Suprapubic skin (tissue), 4 donors: ENCODE data around the gene TNS3. TPM values are rescaled to one million over a fixed set of nuclear protein-coding genes. Genes with fewer than 3 reads are reported as not detected.

Source experiments
- DNase-seq, 2 donors: peaks; one replicate each; pipeline ENCODE4 v3.0.0-alpha.2; 2019; ENCODE audit warnings: low spot score in 2 of 2
- H3K27ac ChIP-seq: fragments of 200-600 bp; sonication (generic); one replicate; pipeline ENCODE4 v1.5.1; 2019
- H3K27me3 ChIP-seq: fragments of 200-600 bp; sonication (generic); one replicate; pipeline ENCODE4 v1.5.1; 2019
- H3K36me3 ChIP-seq: fragments of 200-600 bp; sonication (generic); one replicate; pipeline ENCODE4 v1.5.1; 2019
- H3K4me1 ChIP-seq: fragments of 200-600 bp; sonication (generic); one replicate; pipeline ENCODE4 v1.5.1; 2019
- H3K4me3 ChIP-seq: fragments of 200-600 bp; sonication (generic); one replicate; pipeline ENCODE4 v1.5.1; 2019; ENCODE audit warnings: mild to moderate bottlenecking
- H3K9me3 ChIP-seq: fragments of 200-600 bp; sonication (generic); one replicate; pipeline ENCODE4 v1.5.1; 2019
- CTCF ChIP-seq, 2 donors: fragments of 200-600 bp in 1 of 2; fragments of 450-650 bp in 1 of 2; sonication (generic) in 1 of 2; IDR thresholded peaks; one replicate each; pipeline ENCODE4 v1.5.1; 2016 to 2019; ENCODE audit warnings: antibody characterized with exemption in 2 of 2, mild to moderate bottlenecking in 1 of 2, moderate library complexity in 1 of 2
- EP300 ChIP-seq: sonication (generic); formaldehyde crosslinking; IDR thresholded peaks from one replicate; pipeline ENCODE4 v1.6.1; 2017; ENCODE audit warnings: antibody characterized with exemption
- POLR2A ChIP-seq, 2 donors: fragments of 450-650 bp; IDR thresholded peaks; one replicate each; pipeline ENCODE4 v1.6.1; 2017; ENCODE audit warnings: antibody characterized with exemption in 2 of 2, mild to moderate bottlenecking in 2 of 2, moderate library complexity in 2 of 2
- POLR2AphosphoS5 ChIP-seq, 3 donors: sonication (generic); formaldehyde crosslinking; IDR thresholded peaks; one replicate each; pipeline ENCODE4 v1.6.1; 2017; ENCODE audit warnings: antibody characterized with exemption in 3 of 3
- WGBS: methylation state at CpG from one replicate; pipeline ENCODE4 v1.1.5; 2018; 5-methylcytosine and 5-hydroxymethylcytosine counted together
- total RNA-seq, 4 donors: library from RNA; depleted of rRNA; stranded (reverse); fragments of >200 nt; gene quantifications; one replicate each; pipeline ENCODE4 v1.1.0, GENCODE V29; 2016

TNS3 gene
- total RNA-seq, 4 donors from 2014 or later = 14.3 to 53.0 (median 31.9) TPM

DNA sequence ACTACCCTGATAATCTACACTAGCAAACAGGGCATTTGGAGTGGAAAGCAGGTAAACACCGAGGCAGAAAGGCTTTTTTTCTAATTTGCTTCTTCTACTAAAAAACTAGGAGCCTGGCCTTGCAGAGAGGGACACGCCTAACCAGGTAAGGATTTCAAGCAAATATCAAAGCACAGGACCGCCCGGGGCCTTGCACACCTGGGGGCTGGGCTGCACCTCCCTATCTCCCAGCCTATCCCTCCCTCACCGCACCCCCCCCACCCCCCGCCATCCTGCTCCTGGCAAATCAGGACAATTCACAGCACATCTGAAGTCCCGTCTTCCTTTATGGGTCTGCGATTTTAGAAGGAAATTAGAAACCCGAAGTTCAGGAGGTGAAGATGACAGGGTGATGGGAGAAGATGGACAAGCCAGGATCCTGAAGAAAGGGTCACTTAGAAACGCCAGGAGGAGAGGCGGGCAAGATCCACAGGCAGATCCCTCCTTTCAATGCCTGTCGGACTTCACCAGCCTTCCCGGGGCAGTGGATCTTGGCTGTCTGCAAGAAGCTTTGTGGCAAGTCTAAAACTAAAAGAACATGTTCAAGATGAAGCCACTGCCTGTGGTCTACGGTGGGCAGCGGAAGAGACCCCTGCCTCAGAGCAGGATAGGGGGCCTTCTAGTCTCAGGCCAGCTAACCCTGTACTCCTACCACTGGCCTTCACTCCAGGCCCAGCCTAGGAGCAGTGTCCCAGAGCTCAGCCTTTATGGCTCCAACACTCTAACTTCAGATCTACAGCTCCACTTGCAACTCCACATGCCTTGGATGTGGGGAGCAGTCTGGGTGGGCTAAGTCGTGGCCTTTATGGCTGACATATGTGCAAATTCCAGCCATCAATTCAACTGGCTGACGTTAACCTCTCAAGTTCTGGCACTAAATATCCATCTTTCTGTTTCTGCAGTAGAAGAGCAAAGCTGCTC is 43.9 kb downstream of the TNS3 start:
- Histone ChIP-seq H3K9me3 (no peaks in the 10 kb centered on the region), H3K4me3 (peak overlapping the region; percentile 60), H3K27ac (no peak overlapping the region), H3K27me3 (peaks cover 10% of the 10 kb centered on the region), H3K36me3 (no peaks in the 10 kb centered on the region), H3K4me1 (peaks cover 39% of the 10 kb centered on the region)
- no peak for TF ChIP-seq POLR2AphosphoS5 (IDR thresholded peaks at IDR 0.05)
- WGBS = 49% methylated on average over 17 of the region's 17 CpGs
- no peak for DNase-seq

DNA sequence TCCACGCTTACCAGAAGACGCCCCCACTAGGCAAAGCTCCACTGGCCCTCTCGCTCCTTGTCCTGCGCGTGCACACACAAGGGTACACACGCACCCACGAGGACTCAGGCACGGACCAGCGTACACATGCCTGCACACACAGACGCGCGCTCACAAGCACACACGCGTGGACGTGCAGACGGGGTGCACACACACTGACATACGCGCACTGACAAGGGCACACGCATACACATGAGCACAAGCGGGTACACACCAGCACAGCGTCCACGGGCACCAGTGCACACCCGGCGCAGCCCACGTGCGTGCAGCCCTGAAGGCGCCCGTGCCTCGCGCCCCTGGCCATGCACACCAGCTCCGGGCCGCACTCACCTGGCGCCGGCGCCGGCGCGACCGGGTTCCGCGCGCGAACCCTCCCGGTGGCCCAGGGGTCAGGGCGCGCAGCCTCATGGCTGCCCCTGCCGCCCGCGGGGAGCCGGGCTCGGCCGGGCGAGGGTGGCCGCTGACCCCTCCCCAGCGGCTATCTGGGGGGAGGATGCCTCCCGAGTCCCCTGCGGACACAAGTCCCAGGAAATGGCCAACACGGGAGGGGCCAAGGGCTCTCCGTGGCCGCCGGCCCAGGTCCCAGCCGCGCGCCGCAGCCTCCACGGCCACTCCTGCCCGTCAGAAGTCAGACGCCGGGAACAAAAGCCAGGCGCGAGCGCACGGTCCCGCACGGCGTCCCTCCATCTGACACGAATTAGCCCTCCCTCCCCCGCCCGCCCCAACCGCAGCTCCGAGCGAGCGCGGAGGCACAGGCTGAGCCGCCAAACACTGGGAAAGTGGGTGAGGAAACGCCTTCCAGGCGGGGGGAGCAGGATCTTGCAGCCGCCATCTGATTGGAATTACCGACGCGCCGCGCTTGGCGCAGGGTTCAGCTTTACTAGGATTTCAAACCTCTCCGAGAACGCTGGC is 45.0 kb downstream of the TNS3 start:
- Histone ChIP-seq H3K9me3 (no peaks in the 10 kb centered on the region), H3K36me3 (no peaks in the 10 kb centered on the region), H3K27ac (peak overlapping the region; percentile 66), H3K4me3 (peak overlapping the region; percentile 60), H3K27me3 (peaks cover 10% of the 10 kb centered on the region), H3K4me1 (peaks cover 39% of the 10 kb centered on the region)
- DNase-seq = peak; percentile 85 to 88
- WGBS = 3% methylated on average over 8 of the region's 96 CpGs
- TF ChIP-seq POLR2A (IDR thresholded peaks at IDR 0.05) (no peak), POLR2AphosphoS5 (IDR thresholded peaks at IDR 0.05) (peak in 1 of 3 donors; percentile 72)

DNA sequence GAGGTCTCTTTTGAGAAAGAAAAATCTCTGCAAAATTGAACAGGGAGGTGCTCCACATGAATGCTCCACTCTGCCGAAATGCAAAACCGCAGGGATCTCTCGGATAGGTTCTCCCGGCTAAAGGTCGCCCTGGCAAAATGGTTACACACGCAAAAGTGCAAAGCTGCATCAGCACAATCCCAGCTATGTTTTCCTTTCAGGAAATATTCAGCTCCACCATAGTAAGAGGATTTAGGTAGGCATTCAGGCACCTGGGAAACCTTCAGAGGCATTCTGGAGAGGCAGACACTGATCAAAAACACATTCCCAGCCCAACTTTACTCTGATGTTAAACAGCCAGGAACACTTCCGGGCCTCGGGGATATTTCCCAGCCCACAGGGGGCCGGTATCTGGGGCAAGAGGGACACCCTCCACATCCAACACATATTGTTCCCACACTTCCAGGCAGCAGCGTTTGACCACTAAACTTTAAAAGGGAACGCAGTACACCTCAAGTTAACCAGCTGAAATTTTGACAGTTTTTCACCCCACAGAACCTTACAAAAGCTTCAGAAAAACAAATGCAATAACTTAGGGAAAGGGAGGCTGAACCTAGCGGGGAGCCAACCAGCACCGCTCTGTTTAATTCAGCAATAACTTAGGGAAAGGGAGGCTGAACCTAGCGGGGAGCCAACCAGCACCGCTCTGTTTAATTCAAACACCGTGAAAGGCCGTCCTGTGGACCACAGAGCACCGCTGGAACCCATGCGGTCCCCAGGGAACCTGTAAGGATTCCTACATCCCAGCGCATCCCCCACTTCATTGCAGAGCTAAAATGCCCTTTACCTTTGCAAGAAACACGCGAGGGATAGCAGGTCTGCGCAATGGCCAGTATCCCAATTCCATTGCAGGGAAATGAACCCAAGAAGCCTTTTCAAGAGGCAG is 45.9 kb downstream of the TNS3 start:
- no peak overlapping the region for H3K27ac ChIP-seq

GRCh38 chr7:47535035-47535703 is 46.7 kb downstream of the TNS3 start:
- Histone ChIP-seq H3K4me3 (no peak overlapping the region), H3K4me1 (peaks cover 39% of the 10 kb centered on the region), H3K9me3 (no peaks in the 10 kb centered on the region), H3K36me3 (no peaks in the 10 kb centered on the region), H3K27ac (no peak overlapping the region), H3K27me3 (peaks cover 8% of the 10 kb centered on the region)
- no peak for DNase-seq
- no peak for TF ChIP-seq POLR2AphosphoS5 (IDR thresholded peaks at IDR 0.05)
- no peak for TF ChIP-seq CTCF (IDR thresholded peaks at IDR 0.05)
- no peak for TF ChIP-seq EP300
- TF ChIP-seq POLR2A (IDR thresholded peaks at IDR 0.05) = no peak
- WGBS = 67% methylated on average over 5 of the region's 5 CpGs

More for the DNA sequence above, 45.9 kb downstream of the TNS3 start:
- Histone ChIP-seq H3K9me3 (no peaks in the 10 kb centered on the region), H3K27me3 (peaks cover 10% of the 10 kb centered on the region), H3K4me3 (peak overlapping the region; percentile 60), H3K4me1 (peaks cover 39% of the 10 kb centered on the region), H3K36me3 (no peaks in the 10 kb centered on the region)
- WGBS = 41% methylated on average over 23 of the region's 23 CpGs
- TF ChIP-seq POLR2A (IDR thresholded peaks at IDR 0.05) (no peak), EP300 (no peak), POLR2AphosphoS5 (IDR thresholded peaks at IDR 0.05) (no peak), CTCF (IDR thresholded peaks at IDR 0.05) (no peak)
- no peak for DNase-seq

DNA sequence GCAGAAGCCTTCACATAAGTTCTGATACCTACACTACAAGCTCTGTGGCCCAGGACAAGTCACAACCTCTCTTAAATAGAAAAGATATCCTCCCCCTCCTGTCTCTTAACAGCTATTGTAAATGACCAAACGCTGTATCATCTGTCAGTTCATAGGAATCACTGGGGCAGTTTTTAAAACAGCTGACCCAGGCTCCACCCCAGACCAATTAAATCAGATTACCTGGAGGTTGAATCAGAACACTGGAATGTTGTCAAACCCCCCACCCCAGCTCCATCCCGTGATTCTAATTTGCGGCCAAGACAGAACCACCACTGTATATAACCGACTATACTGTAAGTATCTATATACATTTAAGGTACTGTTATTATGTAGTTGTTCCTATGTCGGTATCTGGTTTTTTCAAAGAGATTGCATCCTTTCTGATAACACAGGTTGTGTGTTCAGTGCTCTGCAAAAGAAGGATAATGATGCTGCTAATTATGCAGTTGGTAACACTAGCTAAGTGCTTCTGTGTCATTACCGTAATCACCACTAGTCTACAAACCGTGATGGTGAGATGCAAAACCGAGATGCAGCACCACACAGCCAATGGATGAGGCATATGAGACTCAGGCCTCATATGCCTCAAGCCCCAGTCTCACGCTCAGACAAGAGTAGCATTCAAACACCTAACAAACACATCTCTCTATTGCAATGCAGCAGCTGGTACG is 47.4 kb downstream of the TNS3 start:
- Histone ChIP-seq H3K36me3 (no peaks in the 10 kb centered on the region), H3K4me1 (peaks cover 39% of the 10 kb centered on the region)
- DNase-seq = no peak

More for the DNA sequence above, 47.4 kb downstream of the TNS3 start:
- H3K9me3 ChIP-seq = no peaks in the 10 kb centered on the region
- 71% methylated on average over 10 of the region's 10 CpGs for WGBS
- no peak overlapping the region for H3K4me3 ChIP-seq
- peaks cover 8% of the 10 kb centered on the region for H3K27me3 ChIP-seq
- TF ChIP-seq POLR2A (IDR thresholded peaks at IDR 0.05) (no peak), EP300 (no peak), POLR2AphosphoS5 (IDR thresholded peaks at IDR 0.05) (no peak), CTCF (IDR thresholded peaks at IDR 0.05) (no peak)
- H3K27ac ChIP-seq = no peak overlapping the region
